Measurements from ENCODE around the gene EIF1AD.
"Not testable (repeated sequence)": the region's sequence is repeated elsewhere in the genome, so short reads cannot be mapped to it uniquely, and the experiment has no call there.

EIF1AD gene

DNA sequence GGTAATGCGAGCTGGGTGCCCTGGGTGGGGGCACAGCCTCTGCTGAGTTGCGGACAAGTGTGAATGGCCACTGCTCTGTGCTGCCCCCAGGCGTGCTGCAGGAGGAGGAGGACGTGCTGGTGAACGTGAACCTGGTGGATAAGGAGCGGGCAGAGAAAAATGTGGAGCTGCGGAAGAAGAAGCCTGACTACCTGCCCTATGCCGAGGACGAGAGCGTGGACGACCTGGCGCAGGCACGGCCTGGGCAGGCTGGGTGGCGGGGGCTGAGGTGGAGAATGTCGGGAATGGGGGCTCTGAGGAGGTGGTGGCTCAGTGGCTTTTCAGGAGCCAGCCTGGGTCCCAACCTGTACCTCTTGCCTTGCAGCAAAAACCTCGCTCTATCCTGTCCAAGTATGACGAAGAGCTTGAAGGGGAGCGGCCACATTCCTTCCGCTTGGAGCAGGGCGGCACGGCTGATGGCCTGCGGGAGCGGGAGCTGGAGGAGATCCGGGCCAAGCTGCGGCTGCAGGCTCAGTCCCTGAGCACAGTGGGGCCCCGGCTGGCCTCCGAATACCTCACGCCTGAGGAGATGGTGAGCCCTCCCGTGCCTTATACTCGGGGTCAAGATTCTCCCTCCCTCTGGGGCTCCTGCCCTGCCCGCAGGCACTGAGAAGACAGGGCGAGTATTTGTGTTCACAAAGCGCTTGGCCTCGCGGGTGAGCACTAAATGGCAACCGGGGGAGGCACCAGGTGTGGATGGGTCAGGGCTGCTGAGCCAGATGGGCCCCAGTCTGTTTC lies 35.8 kb downstream of the EIF1AD start:
- no peak for DNase-seq

DNA sequence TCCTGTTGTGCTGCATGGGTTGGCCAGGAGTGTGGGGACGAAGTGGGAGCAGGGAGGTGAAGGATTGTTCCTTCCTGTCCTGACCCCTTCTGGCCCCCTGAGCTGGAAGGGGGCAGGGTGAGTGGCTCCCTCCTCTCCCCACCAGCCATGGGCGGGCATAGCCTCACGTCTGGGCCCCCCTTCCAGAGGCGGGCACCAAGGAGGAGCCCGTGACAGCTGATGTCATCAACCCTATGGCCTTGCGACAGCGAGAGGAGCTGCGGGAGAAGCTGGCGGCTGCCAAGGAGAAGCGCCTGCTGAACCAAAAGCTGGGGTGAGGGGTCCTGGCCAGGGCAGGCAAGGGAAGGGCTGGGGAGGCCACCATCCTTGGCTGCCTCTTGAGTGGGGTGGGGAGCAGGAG lies 37.1 kb downstream of the EIF1AD start:
- DNase-seq, result no peak

DNA sequence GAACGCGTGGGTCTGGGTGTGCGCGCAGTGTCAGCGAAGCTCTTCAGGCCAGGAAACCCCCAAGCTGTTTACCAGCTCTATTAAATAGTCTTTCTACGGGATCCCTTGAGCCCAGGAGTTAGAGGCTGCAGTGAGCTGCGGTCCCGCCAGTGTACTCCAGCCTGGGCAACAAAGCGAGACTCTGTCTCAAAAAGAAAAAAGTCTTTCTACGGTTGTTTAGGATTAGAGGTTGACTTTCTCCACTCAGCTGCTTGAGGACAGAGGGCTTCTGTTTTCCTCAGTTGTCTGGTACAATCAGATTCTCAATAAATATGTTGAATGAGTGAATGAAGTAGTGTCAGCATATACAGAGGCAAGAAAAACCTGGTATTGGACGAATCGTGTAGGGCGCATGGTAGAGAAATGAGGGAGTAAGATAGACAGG lies 39.8 kb downstream of the EIF1AD start:
- DNase-seq, result no peak

DNA sequence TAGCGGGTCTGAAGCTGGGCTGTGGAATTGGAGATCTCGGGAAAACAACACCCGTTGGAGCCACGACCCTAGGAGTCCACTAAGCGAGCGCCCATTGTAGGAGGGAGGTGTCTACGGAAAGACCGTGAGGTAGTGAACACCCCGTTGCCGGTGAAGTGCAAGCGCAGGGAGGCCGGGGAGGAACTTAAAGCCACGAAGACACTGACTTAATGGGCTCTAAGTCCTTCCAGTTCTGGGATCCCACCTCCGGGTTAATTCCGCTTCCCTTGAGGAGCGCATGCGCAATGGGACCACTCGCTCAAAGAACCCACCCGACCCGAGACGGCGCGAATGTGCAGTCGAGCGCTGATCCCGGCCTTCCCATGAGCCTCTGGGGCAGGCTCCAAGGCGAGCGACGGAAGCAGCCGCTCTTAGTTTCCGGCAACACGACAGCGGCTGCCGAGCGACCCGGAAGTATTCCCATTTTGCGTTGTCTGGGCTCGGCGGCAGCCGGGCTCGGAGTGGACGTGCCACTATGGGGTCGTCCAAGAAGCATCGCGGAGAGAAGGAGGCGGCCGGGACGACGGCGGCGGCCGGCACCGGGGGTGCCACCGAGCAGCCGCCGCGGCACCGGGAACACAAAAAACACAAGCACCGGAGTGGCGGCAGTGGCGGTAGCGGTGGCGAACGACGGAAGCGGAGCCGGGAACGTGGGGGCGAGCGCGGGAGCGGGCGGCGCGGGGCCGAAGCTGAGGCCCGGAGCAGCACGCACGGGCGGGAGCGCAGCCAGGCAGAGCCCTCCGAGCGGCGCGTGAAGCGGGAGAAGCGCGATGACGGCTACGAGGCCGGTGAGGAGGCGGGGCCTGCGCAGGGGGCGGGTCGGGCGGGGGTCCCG lies 40.5 kb downstream of the EIF1AD start, which contains the start of gene SART1:
TSS of gene SART1 (plus strand) at position 468 of the 874 bp plus-strand sequence. CDS start at position 515, 47 bp downstream.
- peak; percentile 99 for DNase-seq

DNA sequence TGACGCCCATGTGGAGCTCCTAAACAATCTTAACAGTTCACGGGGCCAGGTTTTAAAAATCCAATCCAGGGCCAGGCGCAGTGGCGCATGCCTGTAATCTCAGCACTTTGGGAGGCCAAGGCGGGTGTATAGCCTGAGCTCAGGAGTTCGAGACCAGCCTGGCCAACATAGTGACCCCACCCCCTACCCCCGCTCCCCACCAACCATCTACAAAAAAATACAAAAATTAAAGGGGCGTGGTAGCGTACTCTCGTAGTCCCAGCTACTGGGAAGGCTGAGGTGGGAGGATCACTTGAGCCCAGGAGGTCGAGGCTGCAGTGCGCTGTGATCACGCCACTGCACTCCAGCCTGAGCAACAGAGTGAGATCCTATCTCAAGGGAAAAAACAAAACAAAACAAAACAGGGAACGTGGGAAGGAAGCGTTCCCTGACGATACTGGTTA lies 41.1 kb downstream of the EIF1AD start:
- DNase-seq, result no peak

DNA sequence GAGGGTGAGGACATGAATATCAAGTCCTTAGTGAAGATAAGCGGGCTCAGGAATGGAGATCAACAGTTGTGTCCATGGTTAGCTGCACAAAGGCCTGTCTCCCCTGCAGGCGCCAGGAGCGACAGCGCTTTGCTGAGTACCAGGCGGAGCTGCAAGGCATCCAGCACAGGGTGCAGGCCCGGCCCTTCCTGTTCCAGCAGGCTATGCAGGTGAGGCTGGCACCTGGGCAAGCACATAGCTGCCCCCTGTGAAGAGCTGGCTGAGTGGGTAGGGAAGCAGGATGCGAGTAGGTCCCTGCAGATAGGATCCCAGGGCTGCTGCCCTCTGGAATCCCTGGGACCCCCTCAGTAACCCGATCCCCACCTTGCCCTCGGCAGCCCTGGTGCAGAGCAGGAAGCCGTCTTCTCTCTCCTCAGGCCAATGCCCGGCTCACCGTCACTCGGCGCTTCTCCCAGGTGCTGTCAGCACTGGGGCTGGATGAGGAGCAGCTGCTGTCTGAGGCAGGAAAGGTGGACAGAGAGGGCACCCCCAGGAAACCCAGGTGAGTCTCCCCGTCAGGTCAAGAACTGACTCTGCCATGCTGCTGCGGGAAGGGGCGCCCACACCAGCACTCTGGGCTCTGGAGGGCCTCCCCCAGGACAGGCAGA lies 43.1 kb downstream of the EIF1AD start:
- DNase-seq, result no peak

DNA sequence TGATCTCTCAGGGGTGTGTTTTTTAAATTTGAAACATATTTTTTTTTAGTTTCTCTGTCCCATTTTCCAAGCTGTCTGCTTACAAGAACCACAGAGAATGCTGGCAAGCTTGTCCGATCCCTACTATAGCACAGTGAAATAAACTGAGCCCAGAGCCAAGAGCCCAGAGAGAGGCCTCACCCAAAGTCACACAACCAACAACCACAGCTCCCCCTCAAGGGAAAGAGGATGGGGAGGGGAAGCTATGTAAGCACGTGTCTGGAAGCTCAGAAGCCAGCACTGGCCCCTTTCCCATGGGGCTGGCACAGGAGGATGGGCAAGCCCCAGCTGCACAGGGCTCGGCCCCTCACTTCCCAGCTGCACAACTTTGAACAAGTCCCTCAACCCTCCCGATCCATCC lies 43.7 kb downstream of the EIF1AD start:
- no peak for DNase-seq

DNA sequence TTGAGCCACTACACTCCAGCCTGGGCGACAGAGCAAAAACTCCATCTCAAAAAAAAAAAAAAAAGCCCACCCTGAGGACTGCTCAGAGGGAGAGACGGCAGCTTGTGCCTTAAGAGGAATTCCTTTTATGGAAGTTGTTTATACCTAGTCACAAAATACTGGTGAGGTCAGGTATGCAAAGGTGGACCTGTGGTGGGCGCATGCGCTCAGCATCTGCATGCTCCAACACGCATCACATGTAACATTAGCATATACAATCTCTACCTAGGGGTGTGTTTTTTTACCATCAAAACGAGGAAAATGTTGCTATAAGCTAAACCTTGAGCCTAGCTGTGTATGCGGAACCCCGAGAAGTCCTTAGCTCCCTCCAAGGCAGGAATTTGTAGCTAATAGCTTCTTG lies 47.2 kb downstream of the EIF1AD start:
- DNase-seq, result no peak

DNA sequence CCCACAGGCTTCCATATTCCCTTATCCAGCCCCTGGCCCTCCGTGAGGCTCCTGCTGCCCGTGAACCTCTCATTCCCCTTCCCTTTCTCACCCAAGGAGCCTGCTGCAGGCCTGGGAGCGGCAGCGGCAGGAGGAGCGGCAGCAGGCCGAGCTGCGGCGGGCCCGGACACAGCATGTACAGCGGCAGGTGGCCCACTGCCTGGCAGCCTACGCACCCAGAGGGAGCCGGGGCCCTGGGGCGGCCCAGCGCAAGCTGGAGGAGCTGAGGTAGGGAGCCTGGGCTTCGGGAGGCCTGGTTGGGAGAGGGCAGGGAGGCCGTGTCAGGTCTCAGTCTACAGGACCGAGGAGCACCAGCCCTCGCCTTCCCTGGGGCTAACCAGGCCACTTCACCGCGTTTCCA lies 48.5 kb downstream of the EIF1AD start:
- no peak for DNase-seq

DNA sequence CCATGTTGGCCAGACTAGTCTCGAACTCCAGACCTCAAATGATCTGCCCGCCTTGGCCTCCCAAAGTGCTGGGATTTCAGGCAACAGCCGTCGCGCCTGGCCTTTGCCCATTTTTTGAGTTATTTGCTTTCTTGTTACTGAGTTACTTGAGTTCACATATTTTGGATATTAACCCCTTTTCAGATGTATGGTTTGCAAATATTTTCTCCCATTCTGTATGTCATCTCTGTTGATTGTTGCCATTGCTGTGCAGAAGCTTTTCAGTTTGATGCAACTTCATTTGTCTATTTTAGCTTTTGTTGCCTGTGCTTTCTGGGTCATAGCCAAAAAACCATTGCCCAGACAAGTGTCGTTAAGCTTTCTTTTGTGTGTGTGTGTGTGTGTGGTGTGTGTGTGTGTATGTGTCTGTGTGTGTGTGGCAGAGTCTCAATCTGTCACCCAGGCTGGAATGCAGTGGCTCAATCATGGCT lies 49.9 kb downstream of the EIF1AD start:
- no peak for DNase-seq

DNA sequence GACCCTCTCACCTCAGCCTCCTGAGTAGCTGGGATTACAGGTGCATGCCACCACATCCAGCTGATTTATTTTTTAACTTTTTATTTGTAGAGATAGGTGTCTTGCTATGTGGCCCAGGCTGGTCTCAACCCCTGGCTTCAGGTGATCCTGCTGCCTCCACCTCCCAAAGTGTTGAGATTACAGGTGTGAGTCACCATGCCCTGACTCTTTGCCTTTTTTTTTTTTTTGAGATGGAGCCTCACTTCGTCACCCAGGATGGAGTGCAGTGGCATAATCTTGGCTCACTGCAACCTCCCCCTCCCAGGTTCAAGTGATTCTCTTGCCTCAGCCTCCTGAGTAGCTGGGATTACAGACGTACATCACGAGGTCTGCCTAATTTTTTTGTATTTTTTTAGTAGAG lies 50.3 kb downstream of the EIF1AD start:
- not testable (repeated sequence) for DNase-seq

DNA sequence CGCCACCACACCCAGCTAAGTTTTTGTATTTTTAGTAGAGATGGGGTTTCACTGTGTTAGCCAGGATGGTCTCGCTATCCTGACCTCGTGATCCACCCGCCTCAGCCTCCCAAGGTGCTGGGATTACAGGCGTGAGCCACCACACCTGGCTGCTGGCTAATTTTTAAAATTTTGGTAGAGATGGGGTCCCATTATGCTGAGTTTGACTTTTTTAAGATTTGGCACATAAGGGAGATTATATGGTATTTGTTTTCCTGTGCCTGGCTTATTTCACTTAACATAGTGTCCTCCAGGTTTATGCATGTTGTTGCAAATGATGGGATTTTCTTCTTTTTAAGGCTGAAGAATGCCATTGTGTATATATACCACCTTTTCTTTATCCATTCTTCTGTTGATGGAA lies 51.2 kb downstream of the EIF1AD start:
- DNase-seq, result not testable (repeated sequence)

DNA sequence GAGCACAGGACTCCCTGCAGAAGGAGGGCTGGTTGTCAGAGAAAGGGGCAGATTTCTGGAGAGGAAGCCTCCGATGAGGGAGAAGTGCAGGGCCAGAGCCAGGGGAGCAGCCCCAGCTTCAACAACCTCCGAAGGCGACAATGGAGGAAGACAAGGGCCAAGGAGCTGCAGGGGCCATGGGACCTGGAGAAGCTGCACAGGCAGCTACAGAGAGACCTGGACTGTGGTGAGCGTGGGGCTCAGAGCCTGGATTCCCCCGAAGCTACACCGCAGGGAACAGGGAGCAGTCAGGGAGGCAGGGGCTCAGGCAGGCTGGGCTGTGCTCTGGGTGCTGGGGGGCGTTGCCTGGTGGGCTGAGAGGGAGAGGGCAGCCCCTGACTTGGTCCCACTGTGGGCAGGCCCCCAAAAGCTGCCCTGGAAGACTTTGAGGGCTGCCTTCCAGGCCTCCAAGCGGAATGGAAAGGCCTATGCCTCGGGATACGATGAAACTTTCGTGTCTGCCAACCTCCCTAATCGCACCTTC lies 54.3 kb downstream of the EIF1AD start:
- DNase-seq, result no peak

DNA sequence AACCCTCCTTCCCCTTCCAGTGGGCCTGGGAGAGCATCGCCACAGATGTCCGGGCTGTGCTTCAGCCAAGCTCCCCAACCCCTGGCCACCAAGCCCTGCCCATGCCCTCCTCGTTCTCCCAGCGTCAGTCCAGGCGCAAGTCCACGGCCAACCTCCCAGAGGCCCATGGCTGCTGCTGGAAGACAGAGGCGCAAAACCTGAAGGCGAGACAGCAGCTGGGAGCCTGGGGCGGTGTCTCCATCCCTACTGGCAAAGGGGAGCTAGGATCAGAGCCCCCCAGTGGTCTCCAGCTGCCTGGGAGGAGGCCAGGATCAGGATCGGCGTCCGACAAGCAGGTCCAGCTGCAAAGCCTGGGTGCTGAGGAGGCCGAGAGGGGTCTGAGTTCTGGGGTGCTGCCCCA lies 54.8 kb downstream of the EIF1AD start:
- no peak for DNase-seq

DNA sequence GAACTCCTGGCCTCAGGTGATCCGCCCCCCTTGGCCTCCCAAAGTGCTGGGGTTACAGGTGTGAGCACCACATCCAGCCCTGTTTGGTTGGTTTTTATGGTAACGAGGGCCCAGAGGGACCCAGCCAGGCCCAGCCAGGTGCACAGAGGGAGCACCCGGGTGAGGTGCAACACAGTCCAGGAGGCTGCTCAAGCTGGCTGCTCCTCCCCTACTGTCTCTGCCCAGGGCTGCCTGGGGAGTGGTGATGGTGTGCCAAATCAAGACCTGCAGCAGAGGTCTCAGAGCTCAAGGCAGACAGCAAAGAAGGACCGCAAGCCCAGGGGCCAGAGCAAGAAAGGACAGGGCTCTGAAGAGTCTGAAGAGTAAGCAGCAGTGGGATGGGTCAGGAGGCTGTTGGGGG lies 55.3 kb downstream of the EIF1AD start:
- DNase-seq, result no peak

Data from fibroblast of upper back skin (primary cell).